IMR-90 (cell line): ENCODE data around the gene CELSR2. TPM values are rescaled to one million over a fixed set of nuclear protein-coding genes. Genes with fewer than 3 reads are reported as not detected.
A peak's percentile ranks its signal among the peaks of the same experiment; 100 is the strongest.

Experiments used
- ATAC-seq: fragments of 200-7000 bp; cut with Tn5 transposase; 2 replicates; pipeline ENCODE4 v1.9.1; 2020; ENCODE audit warnings: low read depth, mild to moderate bottlenecking, moderate library complexity
- BruUV-seq: library from RNA; stranded (reverse); fragments of 400-500 nt; replicated peaks from 2 replicates; lab custom pipeline; 2021; lab: Mats Ljungman, UMichigan
- CTCF ChIA-PET: fragments of 300-600 bp; formaldehyde crosslinking; extraction: SDS; loops from one replicate; lab custom pipeline; 2021; ENCODE audit warnings: antibody characterized with exemption; lab: Yijun Ruan, JAX
- POLR2A ChIA-PET: fragments of 300-600 bp; sonication (Branson Sonifier 250); formaldehyde crosslinking; loops from one replicate; lab custom pipeline; 2022; ENCODE audit warnings: antibody characterized with exemption; ENCODE audit not compliant: unreplicated experiment; lab: Charles Lee
- DNase-seq: peaks from one replicate; pipeline ENCODE4 v3.0.0; 2013
- H2AFZ ChIP-seq: replicated peaks from 2 replicates; pipeline ENCODE3; 2013; ENCODE audit warnings: low read length, mild to moderate bottlenecking; ENCODE audit not compliant: poor library complexity
- H2AK5ac ChIP-seq: 2 replicates; pipeline ENCODE4 v1.6.1; 2013; ENCODE audit warnings: low read depth, low read length, inconsistent platforms
- H2AK9ac ChIP-seq: replicated peaks from 2 replicates; pipeline ENCODE3; 2013; ENCODE audit warnings: mild to moderate bottlenecking, low read depth, low read length, moderate library complexity; ENCODE audit not compliant: poor library complexity
- H2BK120ac ChIP-seq: 2 replicates; pipeline ENCODE4 v1.6.1; 2013; ENCODE audit warnings: low read depth, low read length, inconsistent platforms
- H2BK15ac ChIP-seq: 3 replicates; pipeline ENCODE4 v1.6.1; 2013; ENCODE audit warnings: low read depth, low read length, inconsistent platforms
- H2BK20ac ChIP-seq: 2 replicates; pipeline ENCODE4 v1.6.1; 2013; ENCODE audit warnings: low read depth, mild to moderate bottlenecking, inconsistent platforms, low read length, moderate library complexity
- H2BK5ac ChIP-seq: 2 replicates; pipeline ENCODE4 v1.6.1; 2013; ENCODE audit warnings: mild to moderate bottlenecking, low read depth, low read length, inconsistent platforms; ENCODE audit not compliant: poor library complexity, severe bottlenecking
- H3K14ac ChIP-seq: replicated peaks from 2 replicates; pipeline ENCODE4 v1.6.1; 2013; ENCODE audit warnings: low read depth, low read length, inconsistent platforms
- H3K18ac ChIP-seq: 2 replicates; pipeline ENCODE4 v1.6.1; 2013; ENCODE audit warnings: low read depth, low read length, control low read depth
- H3K23ac ChIP-seq: 2 replicates; pipeline ENCODE4 v1.6.1; 2013; ENCODE audit warnings: low read depth, low read length, inconsistent platforms
- H3K27ac ChIP-seq: 2 replicates; pipeline ENCODE4 v1.5.1; 2013; ENCODE audit warnings: mild to moderate bottlenecking, control low read depth, low read length; ENCODE audit not compliant: insufficient read depth
- H3K27me3 ChIP-seq: 2 replicates; pipeline ENCODE4 v1.6.1; 2013; ENCODE audit warnings: low read length; ENCODE audit not compliant: control insufficient read depth, insufficient read depth
- H3K36me3 ChIP-seq: 2 replicates; pipeline ENCODE4 v1.6.1; 2013; ENCODE audit warnings: low read length, mixed read lengths; ENCODE audit not compliant: control insufficient read depth, insufficient read depth
- H3K4ac ChIP-seq: 2 replicates; pipeline ENCODE4 v1.6.1; 2013; ENCODE audit warnings: low read depth, low read length, inconsistent platforms
- H3K4me1 ChIP-seq: 2 replicates; pipeline ENCODE4 v1.6.1; 2013; ENCODE audit warnings: low read length, mixed read lengths; ENCODE audit not compliant: control insufficient read depth, insufficient read depth
- H3K4me2 ChIP-seq: 2 replicates; pipeline ENCODE4 v1.6.1; 2013; ENCODE audit warnings: low read depth, mild to moderate bottlenecking, control low read depth, low read length, moderate library complexity
- H3K4me3 ChIP-seq: 2 replicates; pipeline ENCODE4 v1.5.1; 2013; ENCODE audit warnings: low read depth, mild to moderate bottlenecking, control low read depth, low read length, moderate library complexity; ENCODE audit not compliant: insufficient read depth
- H3K56ac ChIP-seq: 2 replicates; pipeline ENCODE4 v1.6.1; 2013; ENCODE audit warnings: low read length, inconsistent platforms; ENCODE audit not compliant: insufficient read depth; ENCODE audit errors: extremely low read depth
- H3K79me1 ChIP-seq, 2 experiments: 2 replicates each; pipeline ENCODE4 v1.6.1; 2013; ENCODE audit warnings: low read length in 2 of 2, inconsistent platforms in 1 of 2, low read depth in 1 of 2
- H3K9ac ChIP-seq: 2 replicates; pipeline ENCODE4 v1.6.1; 2013; ENCODE audit warnings: low read depth, low read length, control low read depth
- H3K9me1 ChIP-seq: 2 replicates; pipeline ENCODE4 v1.6.1; 2013; ENCODE audit warnings: low read length, inconsistent platforms; ENCODE audit not compliant: insufficient read depth
- H3K9me3 ChIP-seq: 2 replicates; pipeline ENCODE4 v1.6.1; 2013; ENCODE audit warnings: low read length; ENCODE audit not compliant: control insufficient read depth, insufficient read depth
- H4K20me1 ChIP-seq: 2 replicates; pipeline ENCODE4 v1.6.1; 2013; ENCODE audit warnings: low read length, inconsistent platforms; ENCODE audit not compliant: insufficient read depth
- H4K5ac ChIP-seq: 2 replicates; pipeline ENCODE4 v1.6.1; 2013; ENCODE audit warnings: mild to moderate bottlenecking, low read depth, low read length, control low read depth
- H4K8ac ChIP-seq, 2 experiments: 2 replicates each; pipeline ENCODE4 v1.6.1; 2013; ENCODE audit warnings: low read depth in 2 of 2, low read length in 2 of 2, control low read depth in 1 of 2, inconsistent platforms in 1 of 2
- H4K91ac ChIP-seq: 2 replicates; pipeline ENCODE4 v1.6.1; 2013; ENCODE audit warnings: low read depth, low read length, inconsistent platforms; ENCODE audit not compliant: insufficient read depth
- CEBPB ChIP-seq: IDR thresholded peaks from 2 replicates; pipeline ENCODE4 v1.6.1; 2012; ENCODE audit warnings: low read depth, low read length, improper control_type of control experiment
- CHD1 ChIP-seq: IDR thresholded peaks from 2 replicates; pipeline ENCODE4 v1.6.1; 2012; ENCODE audit warnings: low read depth, low read length, improper control_type of control experiment
- FOS ChIP-seq: fragments of 150-350 bp; IDR thresholded peaks from 2 replicates; pipeline ENCODE4 v1.6.1; 2016; ENCODE audit warnings: low read depth, low read length
- MAFK ChIP-seq: IDR thresholded peaks from 2 replicates; pipeline ENCODE4 v1.6.1; 2012; ENCODE audit warnings: low read depth, low read length, improper control_type of control experiment
- MAZ ChIP-seq: IDR thresholded peaks from 2 replicates; pipeline ENCODE4 v1.6.1; 2012; ENCODE audit warnings: low read depth, mild to moderate bottlenecking, low read length, improper control_type of control experiment, moderate library complexity, borderline replicate concordance
- MXI1 ChIP-seq: IDR thresholded peaks from 2 replicates; pipeline ENCODE4 v1.6.1; 2012; ENCODE audit warnings: low read depth, mild to moderate bottlenecking, low read length, moderate library complexity, borderline replicate concordance
- NFE2L2 ChIP-seq: fragments of 150-350 bp; IDR thresholded peaks from 2 replicates; pipeline ENCODE4 v1.6.1; 2016; ENCODE audit warnings: low read depth, mild to moderate bottlenecking, low read length
- POLR2A ChIP-seq: IDR thresholded peaks from 2 replicates; pipeline ENCODE4 v1.6.1; 2012; ENCODE audit warnings: mild to moderate bottlenecking, low read depth, low read length
- RAD21 ChIP-seq: IDR thresholded peaks from 2 replicates; pipeline ENCODE4 v1.6.1; 2012; ENCODE audit warnings: low read length, improper control_type of control experiment
- RCOR1 ChIP-seq: IDR thresholded peaks from 2 replicates; pipeline ENCODE4 v1.6.1; 2012; ENCODE audit warnings: mild to moderate bottlenecking, low read length, improper control_type of control experiment; ENCODE audit not compliant: insufficient replicate concordance
- RFX5 ChIP-seq: IDR thresholded peaks from 2 replicates; pipeline ENCODE4 v1.8.0; 2012; ENCODE audit warnings: low read depth, mild to moderate bottlenecking, low read length, moderate library complexity
- SMC3 ChIP-seq: fragments of 150-350 bp; IDR thresholded peaks from 2 replicates; pipeline ENCODE4 v1.6.1; 2016; ENCODE audit warnings: low read depth, mild to moderate bottlenecking, antibody characterized with exemption, low read length, moderate library complexity
- WGBS, 2 experiments: methylation state at CpG; one replicate each; pipeline versions ENCODE4 v1.1.5 to v1.1.7; 2013; ENCODE audit warnings: missing lambda C conversion rate in 2 of 2; ENCODE audit not compliant: insufficient read length in 1 of 2; ENCODE audit errors: extremely low coverage in 2 of 2; 5-methylcytosine and 5-hydroxymethylcytosine counted together
- dilution Hi-C: fragments of 300-500 bp; cut with HindIII; formaldehyde crosslinking; loops from one replicate; pipeline ENCODE4 v1.14.3; 2018; ENCODE audit warnings: low sequenced_read_pairs; ENCODE audit not compliant: unreplicated experiment
- in situ Hi-C: fragments of 300-500 bp; cut with MboI; formaldehyde crosslinking; loops from 3 replicates; pipeline ENCODE4 v1.14.3; 2019; ENCODE audit warnings: low sequenced_read_pairs, inconsistent platforms, mixed read lengths
- intact Hi-C: fragments of 100-400 bp; cut with micrococcal nuclease; formaldehyde crosslinking; loops from 2 replicates; pipeline ENCODE4 v1.10.0; 2022
- polyA plus RNA-seq, 3 experiments: library from polyadenylated mRNA; depleted of rRNA; stranded (reverse); fragments of >200 nt; gene quantifications; 2 replicates each; pipeline ENCODE4 v1.2.3, GENCODE V29; 2012; ENCODE audit warnings: low replicate concordance in 1 of 3
- total RNA-seq: library from RNA; depleted of rRNA; stranded (reverse); fragments of >200 nt; gene quantifications from 2 replicates; pipeline ENCODE4 v1.2.3, GENCODE V29; 2012
- TF ChIP-seq, protein P1 (sequence below): fragments of 150-350 bp; IDR thresholded peaks from 2 replicates; pipeline ENCODE4 v1.6.1; 2017; ENCODE audit warnings: mild to moderate bottlenecking, antibody characterized with exemption, low read length, low read depth
- TF ChIP-seq, protein P2 (sequence below): fragments of 150-350 bp; IDR thresholded peaks from 2 replicates; pipeline ENCODE4 v1.6.1; 2016; ENCODE audit warnings: low read depth, mild to moderate bottlenecking, low read length, moderate library complexity, borderline replicate concordance
- TF ChIP-seq, protein P3 (sequence below): conservative IDR thresholded peaks from 2 replicates; pipeline ENCODE4 v1.5.1; 2012; ENCODE audit warnings: mild to moderate bottlenecking, low read depth, low read length, improper control_type of control experiment

Gene CELSR2
- total and polyA plus RNA-seq, 2 of the 4 experiments (the other 2 are of a cell fraction) = 1.3 to 5.3 TPM

DNA sequence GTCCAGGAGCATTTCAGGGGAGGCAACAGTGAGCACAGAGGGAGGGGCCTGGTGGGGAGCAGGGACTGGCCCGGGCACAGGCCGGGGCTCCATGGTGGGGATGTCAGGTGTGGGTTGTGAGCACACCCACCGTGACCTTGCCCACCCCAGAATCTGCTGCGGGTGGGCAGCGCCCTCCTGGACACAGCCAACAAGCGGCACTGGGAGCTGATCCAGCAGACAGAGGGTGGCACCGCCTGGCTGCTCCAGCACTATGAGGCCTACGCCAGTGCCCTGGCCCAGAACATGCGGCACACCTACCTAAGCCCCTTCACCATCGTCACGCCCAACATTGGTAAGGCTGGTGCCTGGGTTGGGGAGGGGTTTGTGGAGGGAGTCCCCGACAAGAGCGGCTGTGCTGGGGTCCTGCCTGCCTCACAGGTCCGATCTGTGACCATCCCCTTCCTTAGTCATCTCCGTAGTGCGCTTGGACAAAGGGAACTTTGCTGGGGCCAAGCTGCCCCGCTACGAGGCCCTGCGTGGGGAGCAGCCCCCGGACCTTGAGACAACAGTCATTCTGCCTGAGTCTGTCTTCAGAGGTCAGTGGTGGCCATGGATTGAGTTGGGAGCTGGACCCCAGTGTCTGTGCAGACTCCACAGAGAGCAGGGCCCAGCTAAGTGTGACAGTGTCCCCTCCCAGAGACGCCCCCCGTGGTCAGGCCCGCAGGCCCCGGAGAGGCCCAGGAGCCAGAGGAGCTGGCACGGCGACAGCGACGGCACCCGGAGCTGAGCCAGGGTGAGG, 19.3 kb downstream of the CELSR2 start:
- Histone ChIP-seq H2BK120ac (no peak overlapping the region), H4K8ac (no peak overlapping the region), H3K27ac (no peak overlapping the region), H4K5ac (no peak overlapping the region), H3K9ac (no peak overlapping the region), H3K36me3 (peaks cover 2% of the 10 kb centered on the region; the same call in 1 of the 2 replicates), H2AFZ (no peak overlapping the region), H2BK20ac (no peak overlapping the region), H3K56ac (no peak overlapping the region), H2AK5ac (no peak overlapping the region; the same call in 1 of the 2 replicates), H3K27me3 (no peaks in the 10 kb centered on the region), H3K4me2 (no peak overlapping the region), H2BK15ac (no peak overlapping the region), H4K20me1 (no peaks in the 10 kb centered on the region), H3K9me1 (no peaks in the 10 kb centered on the region), H3K4ac (no peak overlapping the region), H4K91ac (no peak overlapping the region), H3K23ac (no peak overlapping the region), H3K9me3 (peaks cover 2% of the 10 kb centered on the region; the same call in 1 of the 2 replicates), H3K18ac (no peak overlapping the region), H3K4me1 (no peaks in the 10 kb centered on the region), H2AK9ac (peak overlapping the region; percentile 65), H3K14ac (no peak overlapping the region), H3K79me1 (no peaks in the 10 kb centered on the region), H2BK5ac (no peak overlapping the region), H3K4me3 (no peak overlapping the region)
- BruUV-seq = no TSS peak
- in situ Hi-C loops (loop anchor here (10.0 kb wide), 1 partner anchor 266 kb away; the partner anchor contains the start of gene GPR61), dilution Hi-C loops (no loop called here), intact Hi-C loops (no loop called here)
- no peak for DNase-seq
- CTCF ChIA-PET = no interaction called here
- POLR2A ChIA-PET = no interaction called here
- ATAC-seq = no peak
- 88% methylated on average over 11 of the region's 29 CpGs; no CpG with 5 or more reads in 1 of the 2 experiments for WGBS, 2 experiments
- no peak for TF ChIP-seq RFX5
- no peak for TF ChIP-seq CHD1
- no peak for TF ChIP-seq NFE2L2
- TF ChIP-seq MXI1 = no peak
- TF ChIP-seq CEBPB = no peak
- no peak for TF ChIP-seq MAZ
- TF ChIP-seq FOS = no peak
- TF ChIP-seq, protein P1, sequence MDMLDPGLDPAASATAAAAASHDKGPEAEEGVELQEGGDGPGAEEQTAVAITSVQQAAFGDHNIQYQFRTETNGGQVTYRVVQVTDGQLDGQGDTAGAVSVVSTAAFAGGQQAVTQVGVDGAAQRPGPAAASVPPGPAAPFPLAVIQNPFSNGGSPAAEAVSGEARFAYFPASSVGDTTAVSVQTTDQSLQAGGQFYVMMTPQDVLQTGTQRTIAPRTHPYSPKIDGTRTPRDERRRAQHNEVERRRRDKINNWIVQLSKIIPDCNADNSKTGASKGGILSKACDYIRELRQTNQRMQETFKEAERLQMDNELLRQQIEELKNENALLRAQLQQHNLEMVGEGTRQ = no peak
- no peak for TF ChIP-seq RCOR1
- TF ChIP-seq MAFK = no peak
- TF ChIP-seq, protein P2, sequence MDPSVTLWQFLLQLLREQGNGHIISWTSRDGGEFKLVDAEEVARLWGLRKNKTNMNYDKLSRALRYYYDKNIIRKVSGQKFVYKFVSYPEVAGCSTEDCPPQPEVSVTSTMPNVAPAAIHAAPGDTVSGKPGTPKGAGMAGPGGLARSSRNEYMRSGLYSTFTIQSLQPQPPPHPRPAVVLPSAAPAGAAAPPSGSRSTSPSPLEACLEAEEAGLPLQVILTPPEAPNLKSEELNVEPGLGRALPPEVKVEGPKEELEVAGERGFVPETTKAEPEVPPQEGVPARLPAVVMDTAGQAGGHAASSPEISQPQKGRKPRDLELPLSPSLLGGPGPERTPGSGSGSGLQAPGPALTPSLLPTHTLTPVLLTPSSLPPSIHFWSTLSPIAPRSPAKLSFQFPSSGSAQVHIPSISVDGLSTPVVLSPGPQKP = no peak
- no peak for TF ChIP-seq RAD21
- TF ChIP-seq, protein P3, sequence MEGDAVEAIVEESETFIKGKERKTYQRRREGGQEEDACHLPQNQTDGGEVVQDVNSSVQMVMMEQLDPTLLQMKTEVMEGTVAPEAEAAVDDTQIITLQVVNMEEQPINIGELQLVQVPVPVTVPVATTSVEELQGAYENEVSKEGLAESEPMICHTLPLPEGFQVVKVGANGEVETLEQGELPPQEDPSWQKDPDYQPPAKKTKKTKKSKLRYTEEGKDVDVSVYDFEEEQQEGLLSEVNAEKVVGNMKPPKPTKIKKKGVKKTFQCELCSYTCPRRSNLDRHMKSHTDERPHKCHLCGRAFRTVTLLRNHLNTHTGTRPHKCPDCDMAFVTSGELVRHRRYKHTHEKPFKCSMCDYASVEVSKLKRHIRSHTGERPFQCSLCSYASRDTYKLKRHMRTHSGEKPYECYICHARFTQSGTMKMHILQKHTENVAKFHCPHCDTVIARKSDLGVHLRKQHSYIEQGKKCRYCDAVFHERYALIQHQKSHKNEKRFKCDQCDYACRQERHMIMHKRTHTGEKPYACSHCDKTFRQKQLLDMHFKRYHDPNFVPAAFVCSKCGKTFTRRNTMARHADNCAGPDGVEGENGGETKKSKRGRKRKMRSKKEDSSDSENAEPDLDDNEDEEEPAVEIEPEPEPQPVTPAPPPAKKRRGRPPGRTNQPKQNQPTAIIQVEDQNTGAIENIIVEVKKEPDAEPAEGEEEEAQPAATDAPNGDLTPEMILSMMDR = no peak
- TF ChIP-seq POLR2A = no peak
- no peak for TF ChIP-seq SMC3
